ENCODE measurements around the gene SAMD11.

DNA sequence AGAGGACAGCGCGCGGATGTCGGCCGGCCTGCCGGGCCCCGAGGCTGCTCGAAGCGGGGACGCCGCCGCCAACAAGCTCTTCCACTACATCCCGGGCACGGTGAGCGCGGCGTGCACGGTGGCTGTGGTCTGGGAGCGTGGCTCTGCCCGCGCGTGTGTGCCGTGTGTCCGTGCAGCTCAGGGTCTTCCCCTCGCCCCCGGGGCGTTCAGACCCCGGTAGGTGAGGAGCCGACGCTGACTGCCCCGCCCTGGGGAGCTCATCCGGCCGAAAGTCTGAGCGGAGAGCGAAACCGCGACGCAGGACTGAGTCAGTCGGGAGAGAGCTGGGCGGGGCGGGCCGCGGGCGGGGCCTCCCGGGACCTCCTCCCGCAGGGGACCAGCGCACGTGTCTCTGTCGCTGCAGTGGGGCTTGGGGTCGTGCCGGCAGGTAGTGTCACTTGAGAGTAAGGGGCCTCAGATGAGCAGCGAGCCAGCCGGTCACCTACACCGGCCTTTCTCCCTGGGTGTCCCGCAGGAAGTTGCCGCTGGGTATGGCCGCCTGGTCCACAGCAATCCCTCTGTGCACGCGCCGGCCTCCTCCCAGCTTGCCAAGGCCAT, 43.1 kb downstream of the SAMD11 start:
- TF ChIP-seq, protein P1, sequence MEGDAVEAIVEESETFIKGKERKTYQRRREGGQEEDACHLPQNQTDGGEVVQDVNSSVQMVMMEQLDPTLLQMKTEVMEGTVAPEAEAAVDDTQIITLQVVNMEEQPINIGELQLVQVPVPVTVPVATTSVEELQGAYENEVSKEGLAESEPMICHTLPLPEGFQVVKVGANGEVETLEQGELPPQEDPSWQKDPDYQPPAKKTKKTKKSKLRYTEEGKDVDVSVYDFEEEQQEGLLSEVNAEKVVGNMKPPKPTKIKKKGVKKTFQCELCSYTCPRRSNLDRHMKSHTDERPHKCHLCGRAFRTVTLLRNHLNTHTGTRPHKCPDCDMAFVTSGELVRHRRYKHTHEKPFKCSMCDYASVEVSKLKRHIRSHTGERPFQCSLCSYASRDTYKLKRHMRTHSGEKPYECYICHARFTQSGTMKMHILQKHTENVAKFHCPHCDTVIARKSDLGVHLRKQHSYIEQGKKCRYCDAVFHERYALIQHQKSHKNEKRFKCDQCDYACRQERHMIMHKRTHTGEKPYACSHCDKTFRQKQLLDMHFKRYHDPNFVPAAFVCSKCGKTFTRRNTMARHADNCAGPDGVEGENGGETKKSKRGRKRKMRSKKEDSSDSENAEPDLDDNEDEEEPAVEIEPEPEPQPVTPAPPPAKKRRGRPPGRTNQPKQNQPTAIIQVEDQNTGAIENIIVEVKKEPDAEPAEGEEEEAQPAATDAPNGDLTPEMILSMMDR (IDR thresholded peaks at IDR 0.05), result no peak
- TF ChIP-seq POLR2A (IDR thresholded peaks at IDR 0.05) (no peak), POLR2AphosphoS5 (IDR thresholded peaks at IDR 0.05; ENCODE audit: insufficient read depth in 1 of 2, low read depth in 1 of 2) (peak in 1 of 2 donors; percentile 88)
